AG04449 (cell line): ENCODE results near the gene SIGLEC15.

Source experiments
- CTCF ChIA-PET: fragments of 350-600 bp; formaldehyde crosslinking; extraction: SDS; loops from one replicate; lab custom pipeline; 2021; ENCODE audit warnings: antibody characterized with exemption; lab: Yijun Ruan, JAX
- POLR2A ChIA-PET: fragments of 400-600, 350-600 bp; formaldehyde crosslinking; extraction: SDS; loops from one replicate; lab custom pipeline; 2020; ENCODE audit warnings: antibody characterized with exemption, inconsistent platforms; lab: Yijun Ruan, JAX
- DNase-seq: peaks from one replicate; pipeline ENCODE4 v3.0.0-alpha.2; 2010; ENCODE audit warnings: low read depth, low spot score
- H3K4me3 ChIP-seq: 2 replicates; pipeline ENCODE4 v1.5.1; 2011; ENCODE audit warnings: low read depth, mild to moderate bottlenecking, control low read depth, low read length
- CTCF ChIP-seq: IDR thresholded peaks from one replicate; pipeline ENCODE4 v1.5.1; 2011; ENCODE audit warnings: mild to moderate bottlenecking, moderate library complexity, low read length, control low read depth, inconsistent platforms; ENCODE audit not compliant: insufficient read depth; ENCODE audit errors: missing control alignments

Gene SIGLEC15

GRCh38 chr18:45861926-45862325 is 36.5 kb downstream of the SIGLEC15 start:
- no peak overlapping the region for H3K4me3 ChIP-seq
- TF ChIP-seq CTCF = no peak
- POLR2A ChIA-PET = no interaction called here
- no peak for DNase-seq
- CTCF ChIA-PET = interaction anchor here (1.3 to 18.3 kb wide), 3 partner anchors 13 to 174 kb away, joined by 3 to 202 read pairs (median 5); no protein-coding TSS in a partner anchor

GRCh38 chr18:45863469-45863868 is 38.0 kb downstream of the SIGLEC15 start:
- no peak for TF ChIP-seq CTCF
- POLR2A ChIA-PET = no interaction called here
- CTCF ChIA-PET = interaction anchor here (0.6 to 18.3 kb wide), 4 partner anchors 10 to 199 kb away, joined by 3 to 202 read pairs (median 4); no protein-coding TSS in a partner anchor
- DNase-seq = no peak
- no peak overlapping the region for H3K4me3 ChIP-seq

- DNase-seq = no peak
- TF ChIP-seq CTCF = no peak
- ChIA-PET POLR2A (no interaction called here), CTCF (interaction anchor here (0.6 to 18.3 kb wide), 5 partner anchors 9 to 200 kb away, joined by 3 to 202 read pairs (median 4); no protein-coding TSS in a partner anchor)
- no peak overlapping the region for H3K4me3 ChIP-seq
Observed at GRCh38 chr18:45864081-45864480, 38.6 kb downstream of the SIGLEC15 start.

- POLR2A ChIA-PET = no interaction called here
- DNase-seq = no peak
- TF ChIP-seq CTCF = no peak
- H3K4me3 ChIP-seq = no peak overlapping the region
- CTCF ChIA-PET = interaction anchor here (1.5 to 18.3 kb wide), 4 partner anchors 13 to 200 kb away, joined by 3 to 202 read pairs (median 22); no protein-coding TSS in a partner anchor
Observed at GRCh38 chr18:45865466-45865865, 40.0 kb downstream of the SIGLEC15 start.

GRCh38 chr18:45870419-45870818 is 44.9 kb downstream of the SIGLEC15 start:
- TF ChIP-seq CTCF = no peak
- H3K4me3 ChIP-seq = no peak overlapping the region
- ChIA-PET POLR2A (no interaction called here), CTCF (interaction anchor here (1.1 to 18.3 kb wide), 5 partner anchors 8 to 206 kb away, joined by 3 to 202 read pairs (median 4); no protein-coding TSS in a partner anchor)
- DNase-seq = no peak

GRCh38 chr18:45871431-45872084 is 46.1 kb downstream of the SIGLEC15 start:
- ChIA-PET CTCF (interaction anchor here (1.4 to 18.3 kb wide), 2 partner anchors 7 to 181 kb away, joined by 4 to 202 read pairs; no protein-coding TSS in a partner anchor), POLR2A (no interaction called here)
- TF ChIP-seq CTCF = no peak
- H3K4me3 ChIP-seq = no peak overlapping the region
- no peak for DNase-seq
